ENCODE results near the gene KCNJ12. TPM values are rescaled to one million over a fixed set of nuclear protein-coding genes. Genes with fewer than 3 reads are reported as not detected.
"Not testable (repeated sequence)": the region's sequence is repeated elsewhere in the genome, so short reads cannot be mapped to it uniquely, and the experiment has no call there.

The KCNJ12 gene
- total and polyA plus RNA-seq, 2 experiments from 2014 or later: 0.61 to 2.4 TPM

DNA sequence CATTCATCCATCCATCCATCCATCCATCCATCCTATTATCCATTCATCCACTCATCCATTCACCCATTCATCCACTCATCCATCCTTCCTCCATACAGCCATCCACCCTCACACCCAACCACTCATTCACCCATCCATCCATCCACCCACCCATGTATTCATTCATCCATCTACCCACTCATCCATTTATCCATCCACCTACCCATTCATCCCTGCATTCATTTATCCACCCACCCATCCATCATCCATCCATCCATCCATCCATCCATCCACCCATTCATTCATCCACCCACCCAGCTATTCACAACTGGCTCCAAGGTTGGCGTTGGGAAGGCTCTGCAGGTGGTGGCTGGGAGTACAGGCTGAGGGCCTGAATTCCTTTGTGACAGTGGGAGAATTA is 31.6 kb downstream of the KCNJ12 start:
- not testable (repeated sequence) for H3K36me3 Mint-ChIP-seq (ENCODE audit: low read depth); H3K4me1 ChIP-seq (ENCODE audit: insufficient read depth); H3K4me2 ChIP-seq; H4K20me1 ChIP-seq (replicated peaks; ENCODE audit: insufficient read depth); ATAC-seq; H3F3A ChIP-seq (replicated peaks; ENCODE audit: low read depth); H3K9me2 ChIP-seq (ENCODE audit: insufficient read depth); H2AFZ ChIP-seq; H3K27ac ChIP-seq (ENCODE audit: low read depth); H3K36me3 ChIP-seq (ENCODE audit: insufficient read depth); H3K79me2 ChIP-seq (replicated peaks; ENCODE audit: insufficient read depth); H3K4me3 Mint-ChIP-seq; DNase-seq (ENCODE audit: low spot score); H3K27ac Mint-ChIP-seq; H3K4me3 ChIP-seq; H3K27me3 ChIP-seq (ENCODE audit: insufficient read depth); H3K27me3 Mint-ChIP-seq (ENCODE audit: insufficient read depth, low read depth, poor library complexity); H3K4me1 Mint-ChIP-seq
- peaks cover 12% of the 10 kb centered on the region; the same call in 1 of the 3 replicates for H3K9me3 Mint-ChIP-seq

DNA sequence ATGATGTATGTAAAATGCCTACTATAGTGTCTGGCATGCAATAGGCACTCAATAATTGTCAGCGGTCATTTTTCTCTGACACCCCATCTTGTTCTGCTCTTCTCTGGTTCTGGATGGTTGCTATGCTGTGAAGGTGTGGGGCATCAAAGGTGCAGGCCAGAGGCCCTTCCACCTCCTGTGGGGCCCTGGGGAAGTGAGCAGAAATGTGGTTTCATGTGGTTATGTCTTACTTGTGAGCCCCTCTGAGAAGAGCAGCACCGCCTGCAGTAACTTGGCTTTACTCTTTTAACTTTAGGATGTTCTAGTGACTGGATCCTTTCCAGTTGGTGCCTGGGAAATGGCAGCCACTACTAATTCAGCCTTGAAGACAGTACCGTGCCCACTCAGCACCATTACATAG is 32.1 kb downstream of the KCNJ12 start:
- H3K9me2 ChIP-seq (ENCODE audit: insufficient read depth); H3K27me3 Mint-ChIP-seq (ENCODE audit: insufficient read depth, low read depth, poor library complexity); DNase-seq (ENCODE audit: low spot score); H3K4me2 ChIP-seq; H3K4me1 Mint-ChIP-seq; H3K79me2 ChIP-seq (replicated peaks; ENCODE audit: insufficient read depth); ATAC-seq; H2AFZ ChIP-seq; H3K27ac Mint-ChIP-seq; H3K36me3 ChIP-seq (ENCODE audit: insufficient read depth); H3F3A ChIP-seq (replicated peaks; ENCODE audit: low read depth); H3K4me3 ChIP-seq; H3K27ac ChIP-seq (ENCODE audit: low read depth); H4K20me1 ChIP-seq (replicated peaks; ENCODE audit: insufficient read depth); H3K4me1 ChIP-seq (ENCODE audit: insufficient read depth); H3K27me3 ChIP-seq (ENCODE audit: insufficient read depth); H3K4me3 Mint-ChIP-seq; H3K36me3 Mint-ChIP-seq (ENCODE audit: low read depth): not testable (repeated sequence)
- H3K9me3 Mint-ChIP-seq: peaks cover 12% of the 10 kb centered on the region; the same call in 1 of the 3 replicates

DNA sequence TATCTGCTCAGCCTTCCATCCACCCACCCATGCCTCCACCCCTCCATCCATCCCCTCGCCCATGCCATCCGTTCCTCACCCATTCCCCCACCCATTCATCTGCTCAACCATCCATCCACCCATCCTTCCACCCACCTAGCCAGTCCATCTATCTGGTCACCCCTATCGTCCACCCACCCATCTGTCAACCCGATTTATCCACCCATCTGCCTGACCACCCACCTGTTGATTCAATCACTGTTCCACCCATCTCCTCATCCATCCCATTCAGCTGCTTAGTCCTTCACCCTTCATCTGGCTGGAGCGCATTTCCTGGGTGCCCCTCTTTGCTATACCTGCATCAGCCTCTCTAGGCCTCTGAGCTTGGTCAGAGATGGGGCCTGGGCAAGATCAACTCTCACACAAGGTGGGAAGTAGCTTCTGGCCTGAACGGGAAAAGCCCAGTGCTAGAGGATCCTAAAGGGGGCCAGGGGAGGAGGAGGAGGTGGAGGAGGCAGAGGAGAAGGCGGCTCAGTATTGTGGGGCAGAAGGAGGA is 32.7 kb downstream of the KCNJ12 start:
- not testable (repeated sequence) for H3K4me3 ChIP-seq; DNase-seq (ENCODE audit: low spot score); H3K4me3 Mint-ChIP-seq; H3F3A ChIP-seq (replicated peaks; ENCODE audit: low read depth); H3K36me3 ChIP-seq (ENCODE audit: insufficient read depth); H3K9me2 ChIP-seq (ENCODE audit: insufficient read depth); H3K27me3 Mint-ChIP-seq (ENCODE audit: insufficient read depth, low read depth, poor library complexity); H3K27me3 ChIP-seq (ENCODE audit: insufficient read depth); H2AFZ ChIP-seq; H3K36me3 Mint-ChIP-seq (ENCODE audit: low read depth); H4K20me1 ChIP-seq (replicated peaks; ENCODE audit: insufficient read depth); H3K27ac ChIP-seq (ENCODE audit: low read depth); H3K27ac Mint-ChIP-seq; ATAC-seq; H3K4me1 ChIP-seq (ENCODE audit: insufficient read depth); H3K4me1 Mint-ChIP-seq; H3K4me2 ChIP-seq; H3K79me2 ChIP-seq (replicated peaks; ENCODE audit: insufficient read depth)
- H3K9me3 Mint-ChIP-seq: peaks cover 12% of the 10 kb centered on the region; the same call in 1 of the 3 replicates

DNA sequence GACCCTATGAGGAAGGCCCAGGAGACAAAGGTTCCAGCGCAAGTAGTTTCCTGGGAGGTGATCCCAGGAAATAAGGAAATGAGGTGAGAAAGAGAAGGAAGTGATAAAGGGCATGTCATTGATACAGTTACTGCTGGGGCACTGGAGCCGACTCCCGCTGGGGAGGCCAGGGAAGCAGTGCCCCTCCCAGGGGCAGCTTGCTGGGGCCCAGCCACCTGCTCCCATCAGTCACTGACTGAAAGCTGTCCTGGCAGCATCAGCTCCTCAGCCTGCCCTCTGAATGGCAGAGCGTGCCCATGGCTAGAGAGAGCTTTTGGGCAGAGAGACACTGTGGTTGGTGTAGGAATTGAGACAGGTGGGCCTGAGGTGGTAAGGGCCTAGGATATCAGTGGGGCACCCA is 33.2 kb downstream of the KCNJ12 start:
- H3K27me3 ChIP-seq (ENCODE audit: insufficient read depth); H3K27me3 Mint-ChIP-seq (ENCODE audit: insufficient read depth, low read depth, poor library complexity); H3K4me1 Mint-ChIP-seq; H3K4me1 ChIP-seq (ENCODE audit: insufficient read depth); H4K20me1 ChIP-seq (replicated peaks; ENCODE audit: insufficient read depth); H3K27ac Mint-ChIP-seq; H3K4me3 Mint-ChIP-seq; H3K4me3 ChIP-seq; DNase-seq (ENCODE audit: low spot score); ATAC-seq; H3K36me3 Mint-ChIP-seq (ENCODE audit: low read depth); H3F3A ChIP-seq (replicated peaks; ENCODE audit: low read depth); H2AFZ ChIP-seq; H3K9me2 ChIP-seq (ENCODE audit: insufficient read depth); H3K79me2 ChIP-seq (replicated peaks; ENCODE audit: insufficient read depth); H3K4me2 ChIP-seq; H3K36me3 ChIP-seq (ENCODE audit: insufficient read depth); H3K27ac ChIP-seq (ENCODE audit: low read depth): not testable (repeated sequence)
- H3K9me3 Mint-ChIP-seq: peaks cover 12% of the 10 kb centered on the region; the same call in 1 of the 3 replicates

DNA sequence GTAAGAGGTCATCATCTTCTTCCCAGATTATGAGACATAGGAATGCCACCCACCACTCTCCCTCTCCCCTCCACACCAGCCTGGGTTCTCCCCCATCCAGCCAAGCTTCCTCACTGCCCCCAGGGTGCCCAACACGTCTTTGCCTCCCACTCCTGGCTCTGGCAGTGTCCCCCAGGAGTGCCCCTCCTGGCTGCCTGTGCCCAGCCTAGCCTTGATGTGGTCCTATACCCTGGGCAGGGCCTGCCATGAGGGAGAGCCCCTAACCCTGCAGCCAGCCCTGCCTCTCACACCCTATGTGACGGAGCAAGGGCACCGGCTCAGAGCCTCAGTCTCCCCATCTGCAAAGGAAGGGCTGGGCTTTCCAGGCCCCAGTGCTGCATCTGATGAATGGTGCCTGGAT is 33.8 kb downstream of the KCNJ12 start:
- H3K27me3 Mint-ChIP-seq (ENCODE audit: insufficient read depth, low read depth, poor library complexity); H3K27ac Mint-ChIP-seq; H3K27me3 ChIP-seq (ENCODE audit: insufficient read depth); H3K36me3 ChIP-seq (ENCODE audit: insufficient read depth); H3K27ac ChIP-seq (ENCODE audit: low read depth); DNase-seq (ENCODE audit: low spot score); H3K4me3 Mint-ChIP-seq; H3K79me2 ChIP-seq (replicated peaks; ENCODE audit: insufficient read depth); H3F3A ChIP-seq (replicated peaks; ENCODE audit: low read depth); ATAC-seq; H3K4me1 ChIP-seq (ENCODE audit: insufficient read depth); H3K4me3 ChIP-seq; H3K9me2 ChIP-seq (ENCODE audit: insufficient read depth); H2AFZ ChIP-seq; H4K20me1 ChIP-seq (replicated peaks; ENCODE audit: insufficient read depth); H3K4me1 Mint-ChIP-seq; H3K4me2 ChIP-seq; H3K36me3 Mint-ChIP-seq (ENCODE audit: low read depth): not testable (repeated sequence)
- H3K9me3 Mint-ChIP-seq: peaks cover 12% of the 10 kb centered on the region; the same call in 1 of the 3 replicates

- ATAC-seq; H3K4me3 Mint-ChIP-seq; DNase-seq (ENCODE audit: low spot score); H3K4me1 Mint-ChIP-seq; H3K4me3 ChIP-seq; H2AFZ ChIP-seq; H3K4me1 ChIP-seq (ENCODE audit: insufficient read depth); H3K4me2 ChIP-seq; H4K20me1 ChIP-seq (replicated peaks; ENCODE audit: insufficient read depth); H3F3A ChIP-seq (replicated peaks; ENCODE audit: low read depth); H3K36me3 Mint-ChIP-seq (ENCODE audit: low read depth); H3K27me3 ChIP-seq (ENCODE audit: insufficient read depth); H3K27ac ChIP-seq (ENCODE audit: low read depth); H3K36me3 ChIP-seq (ENCODE audit: insufficient read depth); H3K27me3 Mint-ChIP-seq (ENCODE audit: insufficient read depth, low read depth, poor library complexity); H3K9me2 ChIP-seq (ENCODE audit: insufficient read depth); H3K79me2 ChIP-seq (replicated peaks; ENCODE audit: insufficient read depth): not testable (repeated sequence)
- Mint-ChIP-seq H3K9me3 (peaks cover 12% of the 10 kb centered on the region; the same call in 1 of the 3 replicates), H3K27ac (peak overlapping the region; percentile 72; the same call in 1 of the 2 replicates)
These were observed 34.2 kb downstream of the KCNJ12 start for GRCh38 chr17:21410371-21410770.

Data from GM23338 (cell line).